Body of pancreas (tissue), 4 donors: ENCODE data around the gene GREB1.

ENCODE experiments used
- CTCF ChIP-seq, 7 experiments: fragments of 450-650 bp in 4 of 7; fragments of 200-600 bp in 3 of 7; sonication (generic) in 3 of 7; IDR thresholded peaks; one replicate each; pipeline ENCODE4 v1.5.1; 2016 to 2019; ENCODE audit warnings: antibody characterized with exemption in 7 of 7
- POLR2A ChIP-seq, 3 donors: fragments of 450-650 bp; IDR thresholded peaks; one replicate each; pipeline ENCODE4 v1.6.1; 2016; ENCODE audit warnings: antibody characterized with exemption in 3 of 3, mild to moderate bottlenecking in 2 of 3

- TF ChIP-seq CTCF (IDR thresholded peaks at IDR 0.05), result no peak
- no peak for TF ChIP-seq POLR2A (IDR thresholded peaks at IDR 0.05)
Observed at GRCh38 chr2:11629851-11630250, 96.0 kb downstream of the GREB1 start.
